Ishikawa (cell line): ENCODE results near the gene DNAJC5.

ENCODE experiments used
- CEBPB ChIP-seq: IDR thresholded peaks from 2 replicates; pipeline ENCODE4 v1.6.1; 2012
- EP300 ChIP-seq: IDR thresholded peaks from 2 replicates; pipeline ENCODE4 v1.6.1; 2012; ENCODE audit warnings: borderline replicate concordance
- RAD21 ChIP-seq: IDR thresholded peaks from 2 replicates; pipeline ENCODE4 v1.6.1; 2012; ENCODE audit warnings: low read depth
- ZBTB7A ChIP-seq: IDR thresholded peaks from 2 replicates; pipeline ENCODE4 v1.6.1; 2012; ENCODE audit warnings: low read depth

DNA sequence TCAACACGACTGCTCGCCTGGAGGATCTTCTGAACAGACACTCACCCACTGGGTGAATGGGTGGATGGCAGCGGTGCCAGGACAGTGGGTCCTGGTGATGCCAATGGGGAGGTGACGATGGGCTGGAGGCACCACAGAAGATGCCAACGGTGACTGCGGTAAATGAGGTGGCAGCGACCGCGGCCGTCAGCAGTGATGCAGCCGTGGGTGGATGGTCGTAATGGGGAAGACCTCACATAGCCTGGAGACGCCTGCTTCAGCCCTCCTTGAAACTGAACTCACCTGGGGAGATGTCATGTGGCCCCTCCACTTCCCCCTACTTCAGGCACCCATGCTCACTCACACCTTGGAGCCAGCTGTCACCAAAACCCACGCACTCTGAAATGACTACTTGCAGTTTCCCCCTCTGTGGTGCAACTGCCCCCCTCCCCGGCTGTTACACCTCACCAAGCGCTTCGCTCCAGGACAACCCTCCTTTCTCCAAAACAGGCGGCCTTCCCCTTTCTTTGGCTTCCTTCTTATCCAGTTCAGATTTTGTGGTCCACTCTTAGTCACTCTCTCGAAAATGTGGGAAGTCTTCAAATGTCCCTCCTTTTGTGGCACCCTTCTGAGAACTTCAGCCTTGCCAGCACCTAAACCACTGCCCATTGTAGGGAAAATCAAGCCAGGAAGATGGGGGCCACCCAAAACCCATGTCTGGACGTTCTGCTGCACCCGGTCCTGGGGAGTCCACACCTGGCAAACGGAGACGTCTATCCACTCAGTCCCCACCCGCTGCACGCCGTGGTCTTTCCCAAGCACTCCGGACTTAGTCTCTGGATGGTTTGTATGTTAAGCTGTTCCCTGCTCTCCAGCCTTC is 44.0 kb upstream of the DNAJC5 start:
- TF ChIP-seq CEBPB (no peak), ZBTB7A (no peak), EP300 (no peak), RAD21 (no peak)
